ELR (cell line): ENCODE results near the gene ARHGEF3.

ENCODE experiments used
- DNase-seq: peaks from one replicate; pipeline ENCODE4 v3.0.0-alpha.2; 2015; ENCODE audit warnings: low read depth

The ARHGEF3 gene

GRCh38 chr3:56795829-56796185 is 5.9 kb downstream of the ARHGEF3 start:
- no peak for DNase-seq

DNA sequence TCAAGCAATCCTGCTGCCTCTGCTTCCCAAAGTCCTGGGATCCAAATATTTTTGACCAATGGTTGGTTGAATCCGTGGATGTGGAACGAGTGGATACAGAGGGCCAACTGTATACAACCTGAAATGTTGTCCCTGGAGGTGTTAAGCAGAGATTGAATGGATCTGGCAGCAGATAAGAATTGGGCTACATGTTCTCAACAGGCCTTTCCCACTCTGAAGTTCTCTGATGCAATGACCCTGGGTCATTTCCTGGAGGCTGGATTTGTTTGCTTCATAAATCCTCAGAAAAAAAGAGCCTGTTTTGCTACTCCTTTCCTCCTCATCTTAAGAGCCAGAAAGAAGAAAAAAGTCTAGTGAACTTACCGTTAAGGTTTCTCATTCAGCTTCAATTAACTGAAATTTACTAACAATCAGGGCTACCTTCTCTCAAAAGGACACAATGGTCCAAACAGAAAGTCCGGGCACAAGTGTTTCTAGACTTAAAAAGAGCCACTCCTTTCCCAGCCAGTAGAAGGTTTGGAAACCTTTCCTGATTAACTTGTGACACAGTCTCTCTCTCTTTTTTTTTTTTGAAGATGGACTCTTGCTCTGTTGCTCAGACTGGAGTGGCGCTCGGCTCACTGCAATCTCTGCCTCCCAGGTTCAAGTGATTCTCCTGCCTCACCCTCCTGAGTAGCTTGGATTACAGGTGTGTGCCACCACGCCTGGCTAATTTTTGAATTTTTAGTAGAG is 6.5 kb downstream of the ARHGEF3 start:
- no peak for DNase-seq

DNA sequence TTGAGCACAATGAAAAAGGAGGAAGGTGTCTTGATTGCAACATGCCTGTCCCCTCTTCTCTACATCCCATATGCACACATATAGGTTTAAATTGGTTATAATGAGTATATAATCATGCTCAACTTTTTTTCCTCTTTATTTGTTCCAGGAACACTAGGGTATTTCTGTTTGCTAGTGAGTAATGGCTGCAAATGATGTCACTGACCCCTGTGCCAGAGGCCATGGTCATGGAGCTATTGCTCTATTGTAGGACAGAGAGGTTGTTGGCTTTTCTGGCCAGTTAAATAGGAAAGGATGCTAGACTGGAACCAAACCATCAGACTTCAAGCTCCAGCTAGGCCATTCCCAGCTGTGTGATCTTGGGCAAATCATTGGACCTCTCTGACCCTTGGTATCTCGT is 9.6 kb downstream of the ARHGEF3 start:
- DNase-seq = no peak

DNA sequence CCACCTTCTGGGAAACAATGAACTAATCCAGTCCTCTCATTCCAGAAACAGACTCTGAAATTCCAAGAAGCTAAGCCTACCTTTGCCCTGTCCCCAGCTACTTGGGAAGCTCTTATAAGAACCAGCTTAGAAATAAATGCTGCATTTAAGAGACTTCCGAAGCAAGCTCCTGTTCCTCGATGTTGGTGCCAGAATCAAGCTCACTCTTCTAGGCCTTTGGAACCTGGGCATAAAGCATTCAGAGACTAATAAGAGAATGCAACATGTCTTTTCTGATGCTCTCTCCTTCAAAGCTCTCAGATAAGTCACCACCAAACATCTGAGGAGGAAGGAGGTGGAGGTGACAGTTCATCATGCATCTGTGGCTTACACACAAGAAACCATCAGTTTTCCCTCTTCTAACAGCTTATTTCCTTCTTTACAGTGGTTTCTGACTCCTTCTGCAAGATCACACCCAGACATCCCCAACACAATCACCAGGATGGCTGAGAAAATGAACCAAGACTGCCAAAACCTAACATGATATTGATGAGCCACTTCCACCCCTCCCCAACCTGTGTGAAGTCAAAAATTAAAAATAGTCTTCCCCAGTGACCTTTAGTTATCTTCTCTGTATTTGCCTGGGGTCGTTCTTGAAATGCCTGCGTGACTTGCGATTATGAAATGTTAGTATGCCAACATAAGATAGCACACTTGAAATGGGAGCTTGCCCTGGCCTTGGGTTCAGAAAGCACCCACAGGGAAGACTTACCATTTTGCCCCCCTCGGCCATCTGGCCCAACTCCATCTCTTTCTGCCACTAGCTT is 11.5 kb downstream of the ARHGEF3 start:
- no peak for DNase-seq

DNA sequence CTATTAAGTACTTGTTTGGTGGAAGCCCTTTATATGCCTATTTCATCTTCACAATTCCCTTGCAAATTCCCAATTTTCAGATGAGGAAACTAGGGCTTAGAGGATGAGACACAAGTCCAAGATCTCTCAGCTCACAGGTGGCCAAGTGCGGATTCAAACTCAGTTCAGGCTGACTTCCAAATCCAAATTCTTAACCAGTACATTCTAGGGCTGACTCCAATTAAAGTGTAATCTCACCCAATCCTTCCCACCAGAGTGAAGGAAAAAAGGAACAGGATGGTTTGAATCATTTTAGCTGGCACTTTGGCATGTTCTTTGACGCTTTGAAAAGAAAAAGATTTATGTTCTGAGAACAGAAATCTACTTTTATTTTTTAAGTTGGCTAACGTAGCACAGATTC is 12.7 kb downstream of the ARHGEF3 start:
- no peak for DNase-seq

DNA sequence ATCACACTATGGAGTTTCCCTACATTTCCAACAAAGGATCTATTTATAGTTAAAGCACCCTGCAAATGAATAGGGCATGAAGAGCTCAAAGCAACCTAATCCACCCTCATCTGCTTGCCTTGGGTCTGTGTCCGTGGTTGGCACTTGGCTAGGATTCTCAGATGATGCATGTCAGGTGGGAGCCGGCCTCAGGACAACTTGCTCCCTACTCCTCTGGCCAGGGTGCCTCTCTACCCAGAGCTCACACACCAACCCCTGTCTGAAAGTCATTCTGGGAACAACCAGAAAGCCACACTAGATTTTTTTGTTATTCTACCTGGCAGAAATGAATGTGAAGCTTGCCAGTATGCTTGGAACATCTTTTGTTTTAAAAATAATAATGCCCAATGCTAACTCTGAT is 13.2 kb downstream of the ARHGEF3 start:
- no peak for DNase-seq

DNA sequence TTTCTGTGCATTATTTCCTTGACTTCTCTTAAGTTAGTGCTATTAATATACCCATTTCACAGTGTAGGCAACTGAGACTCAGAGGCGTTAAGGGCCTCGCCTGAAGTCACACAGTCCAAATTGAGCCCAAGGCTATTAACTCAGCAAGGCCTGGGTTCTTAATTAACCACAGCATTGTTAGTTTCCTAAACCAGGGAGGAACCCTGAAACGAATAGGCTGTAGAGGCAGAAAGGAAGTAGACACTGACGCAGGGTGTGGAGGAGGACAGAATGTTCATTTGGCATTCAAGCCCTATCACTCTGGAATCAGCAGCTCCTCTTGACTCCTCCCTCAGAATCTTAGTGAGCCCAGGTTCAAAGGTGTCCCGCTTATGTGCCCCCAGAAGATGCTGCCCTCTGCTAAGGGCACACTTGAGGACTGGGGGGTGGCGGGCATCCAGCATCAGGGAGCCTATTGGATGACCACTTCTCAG is 13.9 kb downstream of the ARHGEF3 start:
- DNase-seq = no peak

DNA sequence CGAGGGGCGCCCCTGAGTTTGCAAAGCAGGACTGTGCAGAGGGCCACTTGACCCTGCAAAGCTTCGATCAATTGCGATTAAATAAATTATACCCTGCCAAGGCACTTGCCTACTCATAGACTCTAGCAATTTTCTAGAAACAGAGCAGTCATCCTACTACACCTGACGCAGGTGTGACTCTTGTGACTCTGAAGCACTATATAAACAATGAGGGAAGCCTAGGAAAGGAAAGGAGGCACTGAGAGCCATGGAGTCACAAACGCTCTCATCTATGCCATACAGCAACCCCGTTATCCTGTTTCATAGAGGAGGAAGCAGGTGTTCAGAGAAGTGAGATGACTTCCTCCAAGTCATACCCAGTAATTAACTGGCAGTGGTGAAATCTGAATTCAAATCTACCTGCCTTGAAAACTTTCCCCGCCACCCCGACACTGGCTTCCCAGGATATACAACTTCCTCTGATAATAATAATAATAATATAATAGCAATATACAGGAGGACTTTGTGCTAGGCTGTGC is 14.4 kb downstream of the ARHGEF3 start:
- no peak for DNase-seq

DNA sequence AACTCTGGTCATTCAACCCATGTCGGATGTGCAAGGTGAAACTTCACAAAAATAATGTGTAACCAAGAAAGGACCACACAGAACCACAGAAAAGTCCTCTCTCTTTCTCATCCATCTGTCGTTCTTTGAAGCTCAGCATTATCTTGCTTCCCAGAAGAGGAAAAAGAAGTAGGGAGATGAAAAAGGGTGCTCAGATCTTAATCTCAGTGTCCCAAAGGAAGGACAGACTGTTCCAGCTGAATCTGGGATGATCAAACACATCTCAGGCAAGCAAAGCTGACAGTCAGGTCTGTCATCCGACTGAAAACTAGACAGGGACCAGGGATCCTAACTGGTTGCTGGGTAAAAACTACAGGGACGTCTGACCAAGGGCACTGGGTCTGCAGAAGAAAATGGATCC is 16.2 kb downstream of the ARHGEF3 start:
- no peak for DNase-seq

DNA sequence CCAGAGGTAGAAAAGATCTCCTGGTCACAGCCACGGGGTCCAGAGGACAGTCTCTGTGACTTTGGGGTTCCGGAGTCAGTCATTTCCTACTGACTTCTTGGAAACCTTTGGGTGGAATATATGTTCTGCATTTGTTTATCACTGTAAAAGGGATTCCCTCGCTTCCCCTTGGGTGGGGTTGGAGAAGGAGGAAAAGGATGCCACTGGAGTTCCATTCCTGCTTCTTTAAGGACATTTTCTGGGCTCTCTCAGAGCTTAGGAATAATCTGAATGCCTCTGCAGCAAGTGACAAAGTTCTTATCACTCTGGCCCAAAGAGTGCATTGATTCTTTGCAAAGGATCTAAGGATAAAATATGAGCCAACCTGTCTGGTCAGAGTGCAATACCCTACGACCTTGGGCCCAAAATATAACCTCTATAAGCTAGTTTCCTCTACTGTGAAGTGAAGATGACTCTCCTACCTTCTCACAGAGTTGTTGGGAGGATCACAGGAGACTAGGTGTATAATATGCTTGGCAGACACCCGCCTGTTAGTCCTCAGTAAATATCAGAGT is 17.2 kb downstream of the ARHGEF3 start:
- no peak for DNase-seq

GRCh38 chr3:56783644-56784447 is 17.9 kb downstream of the ARHGEF3 start:
- DNase-seq = no peak

DNA sequence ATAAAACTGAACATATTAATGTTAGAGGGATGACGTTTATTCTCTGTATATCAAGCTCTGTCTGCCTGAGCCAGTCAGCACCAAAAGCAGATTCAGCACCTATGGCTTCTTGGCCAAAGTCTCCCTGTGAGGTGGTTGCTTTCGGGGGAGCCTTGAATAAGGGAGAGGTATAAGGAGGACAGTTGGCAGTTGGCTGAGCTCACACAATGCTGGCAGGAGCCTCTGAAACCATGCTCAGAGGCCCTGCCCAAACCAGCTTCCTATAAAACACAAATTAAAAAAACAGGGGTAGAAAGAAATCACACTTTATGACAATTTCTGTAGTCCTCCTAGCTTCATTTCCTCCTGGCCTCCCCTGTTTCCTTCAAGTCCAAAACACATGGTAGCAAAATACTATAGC is 18.8 kb downstream of the ARHGEF3 start:
- DNase-seq = no peak

DNA sequence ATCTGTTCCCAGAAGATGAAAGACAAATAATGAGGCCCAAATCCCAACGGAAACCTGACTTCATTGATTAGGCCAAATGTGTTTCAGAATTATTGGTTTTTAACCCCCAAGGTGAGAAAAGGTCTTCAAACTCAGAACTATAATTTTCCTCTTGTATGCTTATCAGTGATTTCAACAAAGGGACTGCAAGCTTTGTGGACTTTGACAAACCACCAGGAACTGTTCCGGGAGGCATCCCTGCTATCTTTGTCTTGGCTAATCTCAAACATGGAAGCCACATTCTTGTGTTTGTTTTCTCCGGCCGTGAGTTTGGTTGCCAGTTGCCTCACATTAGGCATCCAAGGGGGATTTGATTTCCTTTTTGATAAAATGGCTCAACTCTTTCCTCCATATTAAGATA is 19.5 kb downstream of the ARHGEF3 start:
- no peak for DNase-seq

- DNase-seq = no peak
Observed at GRCh38 chr3:56781762-56782161, 20.0 kb downstream of the ARHGEF3 start.

DNA sequence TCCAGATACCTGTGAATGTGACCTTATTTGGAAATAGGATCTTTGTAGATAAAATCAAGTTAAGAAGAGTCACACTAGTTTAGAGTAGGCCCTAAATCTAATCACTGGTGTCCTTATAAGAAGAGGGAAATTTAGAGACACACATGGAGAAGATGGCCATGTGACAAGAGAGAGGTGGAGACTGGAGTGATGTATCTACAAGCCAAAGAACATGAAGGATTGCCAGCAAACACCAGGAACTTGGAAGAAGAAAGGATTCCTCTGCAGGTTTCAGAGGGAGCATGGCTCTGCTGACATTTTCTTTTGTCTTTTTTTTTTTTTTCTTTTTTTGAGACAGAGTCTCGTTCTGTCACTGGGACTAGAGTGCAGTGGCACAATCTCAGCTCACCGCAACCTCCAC is 20.8 kb downstream of the ARHGEF3 start:
- DNase-seq = no peak

DNA sequence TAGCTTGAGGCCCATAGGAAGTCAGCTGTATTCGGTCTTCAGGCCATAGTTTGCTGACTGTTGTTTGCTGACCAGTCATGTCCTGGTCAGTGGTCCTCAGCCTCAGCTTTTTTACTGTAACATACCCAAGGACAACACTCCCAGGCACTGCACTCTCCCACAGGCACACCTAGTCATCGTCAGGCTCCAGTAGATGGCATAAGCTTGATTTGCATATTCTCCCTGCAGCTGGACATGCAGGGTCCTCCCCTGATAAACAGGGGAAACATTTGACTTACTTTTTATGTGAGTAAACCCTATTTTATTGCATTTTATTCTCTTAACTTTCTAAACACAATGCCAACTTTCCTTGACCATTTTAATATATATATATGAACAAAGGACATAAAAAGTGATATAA is 22.9 kb downstream of the ARHGEF3 start:
- no peak for DNase-seq

GRCh38 chr3:56776556-56776950 is 25.2 kb downstream of the ARHGEF3 start:
- DNase-seq = no peak

DNA sequence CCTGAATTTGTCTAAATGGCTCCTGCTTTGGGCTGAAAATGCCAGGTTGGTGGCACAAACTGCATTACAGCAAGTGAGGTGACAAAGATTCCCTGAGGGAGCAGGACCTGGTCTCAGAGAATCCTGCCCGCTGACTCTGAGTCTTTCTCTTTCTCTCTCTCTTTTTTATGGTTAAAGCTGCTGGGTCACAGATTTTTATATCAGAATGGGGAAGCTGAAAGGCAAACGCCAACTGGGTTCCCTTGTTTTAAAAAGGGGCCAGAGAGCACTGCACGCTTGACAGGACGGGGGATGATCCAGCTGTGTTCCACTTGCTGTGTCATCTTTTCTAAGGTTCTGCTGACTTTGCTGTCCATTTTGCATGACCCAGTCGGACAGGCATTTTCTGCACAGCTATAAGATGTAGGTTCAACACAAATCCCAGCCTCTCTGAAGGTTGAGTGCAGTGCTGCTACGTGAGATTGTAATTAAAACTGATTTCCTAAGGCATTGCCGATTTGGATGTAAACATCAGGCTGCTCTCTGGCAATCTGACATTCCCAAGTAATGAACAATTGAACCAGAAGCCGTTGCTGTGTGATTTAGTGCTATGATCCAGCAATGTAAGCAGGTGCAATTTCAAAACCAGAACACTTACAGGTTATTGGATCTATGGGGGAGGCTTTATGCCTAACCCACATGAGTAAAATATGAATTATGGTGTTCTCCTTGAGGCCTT is 25.8 kb downstream of the ARHGEF3 start:
- DNase-seq = peak; percentile 25

- DNase-seq = no peak
Observed at GRCh38 chr3:56775445-56775837, 26.3 kb downstream of the ARHGEF3 start.

GRCh38 chr3:56773986-56774385 is 27.8 kb downstream of the ARHGEF3 start:
- no peak for DNase-seq
